ENCODE data around the gene MCF2L2. TPM values are rescaled to one million over a fixed set of nuclear protein-coding genes. Genes with fewer than 3 reads are reported as not detected.

The MCF2L2 gene
- total and polyA plus RNA-seq, 4 donors, result 0.13 to 1.0 (median 0.54) TPM

DNA sequence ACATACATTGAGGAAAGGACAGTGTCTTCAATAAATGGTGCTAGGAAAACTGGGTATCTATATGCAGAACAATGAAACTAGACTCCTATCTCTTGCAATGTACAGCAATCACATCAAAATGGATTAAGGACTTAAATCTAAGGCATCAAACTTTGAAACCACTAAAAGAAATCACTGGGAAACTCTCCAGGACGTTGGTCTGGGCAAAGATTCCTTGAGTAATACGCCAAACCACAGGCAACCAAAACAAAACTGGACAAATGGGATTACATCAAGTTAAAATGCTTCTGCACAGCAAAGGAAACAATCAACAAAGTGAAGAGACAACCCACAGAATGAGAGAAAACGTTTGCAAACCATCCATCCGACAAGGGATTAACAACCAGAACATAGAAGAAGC, 280.4 kb downstream of the MCF2L2 start:
- intact Hi-C loops (cut with DNase I), result no loop called here
- H3K9me3 ChIP-seq (ENCODE audit: control insufficient read depth, low read length), result peaks cover 1% of the 10 kb centered on the region
- H3K27me3 ChIP-seq (ENCODE audit: control insufficient read depth in 1 of 2, insufficient read depth in 2 of 2, low read length in 1 of 2), result no peaks in the 10 kb centered on the region
- H3K4me3 ChIP-seq (ENCODE audit: low read length in 2 of 2), result no peak overlapping the region
- H3K27ac ChIP-seq (ENCODE audit: low read depth in 1 of 2, low read length in 2 of 2), result no peak overlapping the region
- no peaks in the 10 kb centered on the region for H3K36me3 ChIP-seq (ENCODE audit: control insufficient read depth in 1 of 2, insufficient read depth in 2 of 2, low read length in 1 of 2)
- 33 to 35% methylated on average over 4 of the region's 4 CpGs for WGBS, 2 donors
- DNase-seq, result no peak
- ATAC-seq (ENCODE audit: low FRiP score), result no peak
- H3K4me1 ChIP-seq (ENCODE audit: control insufficient read depth in 1 of 2, insufficient read depth in 2 of 2, low read length in 2 of 2), result no peaks in the 10 kb centered on the region

DNA sequence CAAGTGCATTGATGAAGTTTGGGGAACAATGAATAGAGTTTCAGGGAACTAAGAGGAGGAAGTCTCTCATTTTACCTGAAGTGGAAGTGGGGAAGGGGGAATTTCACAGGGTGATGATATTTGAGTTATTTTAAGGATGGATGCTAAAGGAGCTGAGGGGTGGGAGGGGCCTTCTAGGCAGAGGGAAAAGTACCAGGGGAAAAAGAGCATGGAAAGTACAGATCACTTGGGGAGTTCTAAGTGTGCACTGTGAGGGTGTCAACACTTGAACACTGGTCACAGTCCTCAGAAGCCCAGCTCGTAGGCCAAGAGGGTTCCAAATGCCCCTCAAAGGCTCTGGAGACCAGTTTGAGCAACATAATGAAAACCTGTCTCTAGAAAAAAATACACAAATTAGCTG, 284.1 kb downstream of the MCF2L2 start:
- intact Hi-C loops (cut with DNase I), result no loop called here
- no peaks in the 10 kb centered on the region for H3K27me3 ChIP-seq (ENCODE audit: control insufficient read depth in 1 of 2, insufficient read depth in 2 of 2, low read length in 1 of 2)
- H3K4me3 ChIP-seq (ENCODE audit: low read length in 2 of 2), result no peak overlapping the region
- ATAC-seq (ENCODE audit: low FRiP score) (no peak), DNase-seq (no peak)
- no peak overlapping the region for H3K27ac ChIP-seq (ENCODE audit: low read depth in 1 of 2, low read length in 2 of 2)
- no peaks in the 10 kb centered on the region for H3K4me1 ChIP-seq (ENCODE audit: control insufficient read depth in 1 of 2, insufficient read depth in 2 of 2, low read length in 2 of 2)
- H3K9me3 ChIP-seq (ENCODE audit: control insufficient read depth, low read length), result no peaks in the 10 kb centered on the region
- no peaks in the 10 kb centered on the region for H3K36me3 ChIP-seq (ENCODE audit: control insufficient read depth in 1 of 2, insufficient read depth in 2 of 2, low read length in 1 of 2)
- WGBS, 2 donors, result 48 to 93% methylated on average over 1 of the region's 1 CpG

DNA sequence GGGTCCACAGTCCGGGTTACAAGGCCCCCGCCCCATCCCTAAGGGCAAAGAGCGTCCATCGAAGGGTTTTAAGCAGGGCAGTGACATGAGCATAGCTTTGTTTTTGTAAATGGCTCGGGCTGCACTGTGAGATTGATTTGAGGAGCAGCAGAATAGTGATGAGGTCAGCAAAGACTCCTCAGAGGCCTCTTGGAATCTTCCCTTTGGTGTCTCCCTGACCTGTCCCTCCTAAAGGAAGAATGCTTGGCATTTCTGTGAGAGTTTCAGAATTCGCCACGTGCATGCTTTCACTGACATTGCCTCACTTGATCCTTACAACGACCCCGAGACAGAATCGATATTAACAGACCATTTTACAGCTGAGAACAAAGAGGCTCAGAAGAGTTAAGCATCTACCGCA, 286.2 kb downstream of the MCF2L2 start:
- Histone ChIP-seq H3K4me1 (ENCODE audit: control insufficient read depth in 1 of 2, insufficient read depth in 2 of 2, low read length in 2 of 2) (no peaks in the 10 kb centered on the region), H3K36me3 (ENCODE audit: control insufficient read depth in 1 of 2, insufficient read depth in 2 of 2, low read length in 1 of 2) (no peaks in the 10 kb centered on the region), H3K27ac (ENCODE audit: low read depth in 1 of 2, low read length in 2 of 2) (no peak overlapping the region), H3K27me3 (ENCODE audit: control insufficient read depth in 1 of 2, insufficient read depth in 2 of 2, low read length in 1 of 2) (no peaks in the 10 kb centered on the region), H3K4me3 (ENCODE audit: low read length in 2 of 2) (no peak overlapping the region), H3K9me3 (ENCODE audit: control insufficient read depth, low read length) (no peaks in the 10 kb centered on the region)
- no peak for ATAC-seq (ENCODE audit: low FRiP score)
- intact Hi-C loops (cut with DNase I), result no loop called here
- 69 to 73% methylated on average over 11 of the region's 11 CpGs for WGBS, 2 donors
- no peak for DNase-seq

DNA sequence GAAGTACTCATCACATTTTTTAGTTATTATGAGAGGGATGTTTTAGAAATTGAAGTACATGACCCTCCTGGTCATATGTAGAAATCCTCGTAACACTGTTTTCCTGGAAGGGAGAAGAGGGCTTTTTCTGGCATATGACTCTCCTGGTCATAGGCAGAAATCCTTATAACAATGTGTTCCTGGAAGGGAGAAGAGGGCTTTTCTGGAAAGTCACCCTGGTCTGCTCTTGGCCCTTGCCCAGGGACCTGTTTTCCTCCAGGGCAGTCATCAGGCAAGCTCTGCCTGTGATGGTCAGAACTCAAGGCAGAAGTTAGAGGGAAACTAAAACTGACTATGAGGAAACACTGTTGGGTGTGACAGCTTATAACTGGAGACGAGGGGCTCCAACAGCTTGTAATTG, 293.6 kb downstream of the MCF2L2 start:
- no peak for ATAC-seq (ENCODE audit: low FRiP score)

DNA sequence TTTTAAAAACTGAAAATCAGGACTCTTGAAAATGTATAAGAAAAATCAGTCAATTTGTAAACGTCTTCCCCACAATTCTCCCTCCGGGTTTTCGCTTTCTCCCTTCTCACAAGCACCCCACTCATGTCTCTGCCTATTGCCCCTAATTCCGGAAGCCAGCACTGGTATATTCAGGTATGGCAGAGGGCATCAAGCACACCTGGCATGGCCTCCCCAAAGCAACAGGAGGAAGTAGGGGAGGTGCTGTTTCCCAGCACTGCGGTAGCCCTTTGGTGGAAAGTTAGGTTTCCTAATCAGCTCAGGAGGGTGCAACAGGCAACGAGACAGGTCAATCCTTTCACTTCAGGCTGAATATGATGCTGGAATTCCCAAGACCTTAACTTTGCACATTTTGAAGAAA, 296.0 kb downstream of the MCF2L2 start:
- WGBS, 2 donors, result 58 to 60% methylated on average over 6 of the region's 6 CpGs

More for the DNA sequence above, 293.6 kb downstream of the MCF2L2 start:
- no peaks in the 10 kb centered on the region for H3K27me3 ChIP-seq (ENCODE audit: control insufficient read depth in 1 of 2, insufficient read depth in 2 of 2, low read length in 1 of 2)
- intact Hi-C loops (cut with DNase I), result no loop called here
- H3K4me1 ChIP-seq (ENCODE audit: control insufficient read depth in 1 of 2, insufficient read depth in 2 of 2, low read length in 2 of 2), result no peaks in the 10 kb centered on the region
- DNase-seq, result no peak
- 30 to 37% methylated on average over 2 of the region's 2 CpGs for WGBS, 2 donors
- H3K27ac ChIP-seq (ENCODE audit: low read depth in 1 of 2, low read length in 2 of 2), result no peak overlapping the region
- H3K4me3 ChIP-seq (ENCODE audit: low read length in 2 of 2), result no peak overlapping the region
- no peaks in the 10 kb centered on the region for H3K9me3 ChIP-seq (ENCODE audit: control insufficient read depth, low read length)
- no peaks in the 10 kb centered on the region for H3K36me3 ChIP-seq (ENCODE audit: control insufficient read depth in 1 of 2, insufficient read depth in 2 of 2, low read length in 1 of 2)

DNA sequence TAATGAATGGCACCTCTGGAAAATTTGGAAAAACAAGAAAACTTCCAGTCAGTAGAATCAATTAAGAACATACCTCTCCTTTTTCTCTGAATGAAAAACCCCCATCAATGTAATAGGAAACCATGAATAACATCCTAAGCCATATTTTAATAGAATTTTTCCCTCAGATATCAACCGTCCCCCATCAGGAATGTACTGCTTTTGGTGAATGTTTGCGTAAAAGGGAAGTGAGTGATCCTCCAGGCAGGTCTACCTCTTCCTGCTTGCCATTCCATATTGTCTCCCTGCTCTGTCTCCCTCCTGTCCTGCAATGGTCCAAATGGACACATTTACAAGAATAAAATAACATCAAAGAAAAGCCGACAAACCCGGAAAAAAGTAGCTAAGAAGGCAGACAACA, 296.7 kb downstream of the MCF2L2 start:
- 56 to 59% methylated on average over 4 of the region's 4 CpGs for WGBS, 2 donors
- ATAC-seq (ENCODE audit: low FRiP score) (no peak), DNase-seq (no peak)
- no peak overlapping the region for H3K4me3 ChIP-seq (ENCODE audit: low read length in 2 of 2)
- intact Hi-C loops (cut with DNase I), result no loop called here
- H3K4me1 ChIP-seq (ENCODE audit: control insufficient read depth in 1 of 2, insufficient read depth in 2 of 2, low read length in 2 of 2), result no peaks in the 10 kb centered on the region
- no peak overlapping the region for H3K27ac ChIP-seq (ENCODE audit: low read depth in 1 of 2, low read length in 2 of 2)
- H3K9me3 ChIP-seq (ENCODE audit: control insufficient read depth, low read length), result no peaks in the 10 kb centered on the region
- H3K27me3 ChIP-seq (ENCODE audit: control insufficient read depth in 1 of 2, insufficient read depth in 2 of 2, low read length in 1 of 2), result no peaks in the 10 kb centered on the region
- no peaks in the 10 kb centered on the region for H3K36me3 ChIP-seq (ENCODE audit: control insufficient read depth in 1 of 2, insufficient read depth in 2 of 2, low read length in 1 of 2)

More for the DNA sequence above, 296.0 kb downstream of the MCF2L2 start:
- intact Hi-C loops (cut with DNase I), result no loop called here
- no peak overlapping the region for H3K27ac ChIP-seq (ENCODE audit: low read depth in 1 of 2, low read length in 2 of 2)
- no peaks in the 10 kb centered on the region for H3K4me1 ChIP-seq (ENCODE audit: control insufficient read depth in 1 of 2, insufficient read depth in 2 of 2, low read length in 2 of 2)
- no peaks in the 10 kb centered on the region for H3K9me3 ChIP-seq (ENCODE audit: control insufficient read depth, low read length)
- no peak overlapping the region for H3K4me3 ChIP-seq (ENCODE audit: low read length in 2 of 2)
- DNase-seq (no peak), ATAC-seq (ENCODE audit: low FRiP score) (no peak)
- H3K36me3 ChIP-seq (ENCODE audit: control insufficient read depth in 1 of 2, insufficient read depth in 2 of 2, low read length in 1 of 2), result no peaks in the 10 kb centered on the region
- H3K27me3 ChIP-seq (ENCODE audit: control insufficient read depth in 1 of 2, insufficient read depth in 2 of 2, low read length in 1 of 2), result no peaks in the 10 kb centered on the region

DNA sequence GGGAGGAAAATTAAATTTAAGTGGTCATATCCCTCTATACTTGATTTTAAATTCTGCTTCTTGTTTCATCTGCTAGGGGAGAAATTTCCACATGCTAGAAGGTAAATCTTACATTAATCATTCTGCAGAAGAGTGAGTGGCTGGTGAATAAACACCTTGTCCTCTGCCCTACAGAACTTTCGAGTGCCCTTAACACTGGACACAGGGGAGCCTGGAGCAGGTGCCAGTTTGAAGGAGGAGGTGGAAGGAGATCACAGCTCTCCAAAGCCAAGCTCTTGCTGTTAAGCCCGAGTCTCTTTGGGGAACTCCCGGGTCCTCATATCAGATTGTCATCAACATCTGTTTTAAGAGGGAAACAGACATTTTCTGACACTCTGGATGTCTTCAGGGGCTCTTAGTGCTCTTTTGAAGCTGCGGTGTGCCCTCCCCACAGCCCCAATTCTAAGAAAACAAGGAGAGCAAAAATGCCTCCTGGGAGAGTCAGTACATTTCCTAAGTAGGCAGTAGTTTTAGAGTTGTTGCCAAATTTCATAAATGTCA, 297.2 kb downstream of the MCF2L2 start:
- DNase-seq (no peak), ATAC-seq (ENCODE audit: low FRiP score) (no peak)
- no peaks in the 10 kb centered on the region for H3K4me1 ChIP-seq (ENCODE audit: control insufficient read depth in 1 of 2, insufficient read depth in 2 of 2, low read length in 2 of 2)
- intact Hi-C loops (cut with DNase I), result no loop called here
- H3K4me3 ChIP-seq (ENCODE audit: low read length in 2 of 2), result no peak overlapping the region
- no peaks in the 10 kb centered on the region for H3K36me3 ChIP-seq (ENCODE audit: control insufficient read depth in 1 of 2, insufficient read depth in 2 of 2, low read length in 1 of 2)
- H3K9me3 ChIP-seq (ENCODE audit: control insufficient read depth, low read length), result no peaks in the 10 kb centered on the region
- WGBS, 2 donors, result 41 to 49% methylated on average over 4 of the region's 4 CpGs
- H3K27me3 ChIP-seq (ENCODE audit: control insufficient read depth in 1 of 2, insufficient read depth in 2 of 2, low read length in 1 of 2), result no peaks in the 10 kb centered on the region
- no peak overlapping the region for H3K27ac ChIP-seq (ENCODE audit: low read depth in 1 of 2, low read length in 2 of 2)

DNA sequence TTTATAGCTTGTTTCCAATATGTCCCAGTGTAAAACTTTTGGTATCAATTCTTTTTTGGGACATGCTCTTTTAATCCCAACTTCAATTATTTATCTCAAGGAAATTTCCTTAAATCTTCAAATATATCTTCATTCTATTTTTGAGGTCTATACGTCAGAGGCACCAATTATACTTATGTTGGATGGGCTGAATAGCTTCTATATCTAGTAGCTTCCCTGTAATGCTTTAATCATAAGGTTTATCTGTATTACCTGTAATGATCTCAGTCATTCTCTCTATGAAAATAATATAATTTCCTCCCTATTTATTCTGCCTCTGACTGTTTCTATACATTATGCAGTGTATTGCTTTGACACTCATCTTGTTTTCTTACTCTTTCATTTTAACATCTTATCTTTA, 299.2 kb downstream of the MCF2L2 start:
- intact Hi-C loops (cut with DNase I), result loop anchor here in 1 of 2 donors (10.0 kb wide), 1 partner anchor 156 kb away; no protein-coding TSS in a partner anchor

DNA sequence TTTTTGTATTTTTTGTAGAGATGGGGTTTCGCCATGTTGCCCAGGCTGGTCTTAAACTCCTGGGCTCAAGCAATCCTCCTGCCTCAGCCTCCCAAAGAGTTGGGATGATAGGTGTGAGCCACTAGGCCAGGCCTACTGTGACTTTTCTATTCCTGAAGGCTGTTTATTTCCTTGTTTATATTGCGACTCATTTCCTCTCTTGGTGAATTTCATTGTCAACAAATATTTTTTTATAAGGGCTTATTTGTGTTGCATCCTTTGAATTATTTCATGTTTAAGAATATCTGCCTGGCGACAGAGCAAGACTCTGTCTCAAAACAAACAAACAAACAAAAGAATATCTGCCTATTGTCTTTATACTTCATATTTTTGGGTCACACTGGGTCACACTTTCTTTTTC, 299.7 kb downstream of the MCF2L2 start:
- Histone ChIP-seq H3K9me3 (ENCODE audit: control insufficient read depth, low read length) (no peaks in the 10 kb centered on the region), H3K4me3 (ENCODE audit: low read length in 2 of 2) (no peak overlapping the region), H3K27ac (ENCODE audit: low read depth in 1 of 2, low read length in 2 of 2) (no peak overlapping the region), H3K27me3 (ENCODE audit: control insufficient read depth in 1 of 2, insufficient read depth in 2 of 2, low read length in 1 of 2) (no peaks in the 10 kb centered on the region), H3K4me1 (ENCODE audit: control insufficient read depth in 1 of 2, insufficient read depth in 2 of 2, low read length in 2 of 2) (no peaks in the 10 kb centered on the region), H3K36me3 (ENCODE audit: control insufficient read depth in 1 of 2, insufficient read depth in 2 of 2, low read length in 1 of 2) (no peaks in the 10 kb centered on the region)
- ATAC-seq (ENCODE audit: low FRiP score) (no peak), DNase-seq (no peak)
- WGBS, 2 donors, result 95 to 97% methylated on average over 3 of the region's 3 CpGs
- intact Hi-C loops (cut with DNase I), result loop anchor here in 1 of 2 donors (10.0 kb wide), 1 partner anchor 156 kb away; no protein-coding TSS in a partner anchor

More for the DNA sequence above, 299.2 kb downstream of the MCF2L2 start:
- 98 to 100% methylated on average over 1 of the region's 1 CpG for WGBS, 2 donors
- H3K4me1 ChIP-seq (ENCODE audit: control insufficient read depth in 1 of 2, insufficient read depth in 2 of 2, low read length in 2 of 2), result no peaks in the 10 kb centered on the region
- H3K27ac ChIP-seq (ENCODE audit: low read depth in 1 of 2, low read length in 2 of 2), result no peak overlapping the region
- ATAC-seq (ENCODE audit: low FRiP score) (no peak), DNase-seq (no peak)
- no peak overlapping the region for H3K4me3 ChIP-seq (ENCODE audit: low read length in 2 of 2)
- no peaks in the 10 kb centered on the region for H3K36me3 ChIP-seq (ENCODE audit: control insufficient read depth in 1 of 2, insufficient read depth in 2 of 2, low read length in 1 of 2)
- no peaks in the 10 kb centered on the region for H3K27me3 ChIP-seq (ENCODE audit: control insufficient read depth in 1 of 2, insufficient read depth in 2 of 2, low read length in 1 of 2)
- H3K9me3 ChIP-seq (ENCODE audit: control insufficient read depth, low read length), result no peaks in the 10 kb centered on the region
